HG03460 (cell line): ENCODE results near the gene DLGAP4.

Experiments used
- ATAC-seq: cut with Tn5 transposase; IDR thresholded peaks from one replicate; pipeline ENCODE4 v1.9.1; 2021; ENCODE audit not compliant: unreplicated experiment

The DLGAP4 gene

GRCh38 chr20:36274181-36274841 lies 31.8 kb upstream of the DLGAP4 start:
- ATAC-seq: no peak

- no peak for ATAC-seq
Observed at GRCh38 chr20:36275011-36275410, 31.1 kb upstream of the DLGAP4 start.

- ATAC-seq: no peak
Observed at GRCh38 chr20:36275441-36276189, 30.5 kb upstream of the DLGAP4 start.

DNA sequence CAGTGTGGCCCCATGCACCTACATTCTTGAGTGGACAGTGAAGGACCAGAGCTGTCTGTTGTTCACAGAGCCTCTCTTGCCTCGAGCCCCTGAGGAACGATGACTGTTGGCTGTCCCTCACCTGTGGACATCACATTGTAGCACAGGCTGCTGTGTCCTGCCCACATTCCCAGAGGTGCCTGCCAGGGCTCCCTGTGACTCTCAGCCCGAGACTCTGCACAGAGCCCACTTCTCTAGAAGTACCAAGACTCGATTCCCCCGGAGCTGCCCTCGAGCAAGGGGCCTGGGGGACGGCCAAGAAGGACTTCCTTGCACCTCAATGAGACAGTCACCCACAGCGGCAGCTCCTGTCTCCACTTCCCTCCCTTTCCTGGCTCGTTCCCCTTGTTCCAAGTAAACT lies 28.6 kb upstream of the DLGAP4 start:
- ATAC-seq: no peak

GRCh38 chr20:36279362-36279761 lies 26.8 kb upstream of the DLGAP4 start:
- no peak for ATAC-seq

GRCh38 chr20:36279776-36280175 lies 26.4 kb upstream of the DLGAP4 start:
- no peak for ATAC-seq

DNA sequence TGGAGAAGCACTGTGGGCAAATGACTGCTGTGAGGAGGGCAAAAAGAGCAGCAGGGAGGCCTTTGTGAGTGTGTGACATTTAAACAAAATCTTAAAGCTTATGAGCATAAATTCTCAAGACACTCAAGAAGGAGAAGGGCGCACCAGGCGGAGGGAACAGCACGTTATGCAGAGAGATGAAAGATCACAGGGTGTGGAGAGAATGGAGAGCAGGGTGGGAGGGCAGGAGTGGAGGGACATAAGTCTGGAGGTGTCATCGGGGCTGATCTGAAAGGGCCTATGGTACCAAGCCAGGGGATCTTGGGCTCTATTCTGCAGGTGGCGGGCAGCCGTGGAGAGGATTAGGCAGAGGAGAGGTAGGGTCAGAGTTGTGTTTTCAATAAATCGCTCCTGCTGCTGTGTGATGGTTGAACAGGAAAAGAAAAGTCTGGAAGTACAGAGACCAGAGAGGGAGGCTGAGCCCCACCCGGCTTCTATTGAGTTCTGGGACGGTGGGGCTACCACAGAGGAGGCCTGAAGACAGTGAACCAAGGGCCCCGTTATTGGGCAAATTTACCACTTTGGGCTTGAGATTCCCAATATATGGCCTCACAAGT lies 24.3 kb upstream of the DLGAP4 start:
- ATAC-seq: no peak

- ATAC-seq: no peak
Observed at GRCh38 chr20:36284751-36285150, 21.4 kb upstream of the DLGAP4 start.

- ATAC-seq: no peak
Observed at GRCh38 chr20:36285746-36286447, 20.2 kb upstream of the DLGAP4 start.

GRCh38 chr20:36297656-36298055 lies 8.5 kb upstream of the DLGAP4 start:
- no peak for ATAC-seq

GRCh38 chr20:36298061-36298460 lies 8.1 kb upstream of the DLGAP4 start:
- no peak for ATAC-seq

DNA sequence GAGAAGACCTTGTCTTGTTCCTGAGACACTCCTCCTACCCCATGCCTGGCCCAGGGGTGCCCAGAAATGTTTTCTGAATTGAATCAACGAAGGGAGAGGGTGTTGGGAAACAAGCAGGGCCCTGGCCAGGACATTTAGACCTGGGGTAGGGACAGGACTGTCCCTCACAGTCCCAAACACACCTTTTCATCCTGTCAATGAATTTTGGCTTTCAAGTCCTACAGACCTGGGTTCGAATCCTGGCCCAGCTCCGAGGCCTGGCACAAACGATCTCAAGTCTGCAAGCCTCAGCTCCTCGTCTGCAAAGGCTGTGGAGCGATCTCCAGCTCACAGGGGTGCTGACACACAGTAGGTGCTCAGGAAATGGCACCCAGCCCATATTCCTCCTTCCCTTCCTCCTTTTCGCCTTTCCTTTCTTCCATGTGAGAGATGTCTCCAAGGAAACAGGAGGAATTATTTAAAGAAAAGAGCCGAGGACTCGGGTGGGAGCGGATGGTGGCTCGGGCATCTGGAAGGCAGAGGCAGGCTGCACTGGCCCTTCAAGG lies 7.3 kb upstream of the DLGAP4 start:
- ATAC-seq: no peak

- no peak for ATAC-seq
Observed at GRCh38 chr20:36299459-36299858, 6.7 kb upstream of the DLGAP4 start.

DNA sequence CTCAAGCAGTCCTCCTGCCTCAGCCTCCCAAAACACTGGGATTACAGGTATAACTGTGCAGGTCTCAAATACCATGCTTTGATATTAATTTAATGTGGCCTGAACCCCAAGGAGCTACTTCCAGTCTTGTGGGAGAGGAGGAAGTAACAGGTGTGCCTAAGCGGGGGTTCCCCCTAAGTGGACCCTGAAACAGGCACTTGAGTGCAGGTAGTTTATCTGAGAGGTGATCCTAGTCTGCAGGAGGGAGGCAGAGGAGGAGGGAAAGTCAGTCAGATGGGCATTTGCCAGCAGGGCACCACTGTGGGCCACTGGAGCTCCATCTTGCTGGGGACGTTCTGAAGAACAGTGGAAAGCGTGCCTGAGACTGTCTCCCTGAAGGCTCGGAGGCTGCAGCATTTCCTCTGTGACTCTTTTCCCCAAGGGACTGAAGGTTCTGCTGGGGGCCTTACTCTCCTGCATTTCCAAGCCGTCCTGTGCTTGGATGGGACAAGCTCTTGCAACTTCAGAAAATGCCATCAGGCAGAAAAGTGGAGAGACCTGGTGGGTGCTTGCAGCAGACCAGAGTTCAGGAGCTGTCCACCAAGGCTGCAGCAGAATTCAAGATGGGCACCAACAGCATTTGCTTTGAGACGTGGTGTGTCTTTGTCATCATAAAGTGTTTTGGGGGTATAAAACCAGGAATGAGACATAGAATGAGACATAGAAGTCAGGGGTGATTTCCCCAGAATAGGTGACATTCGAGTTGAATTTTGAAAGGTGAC lies 4.6 kb upstream of the DLGAP4 start:
- no peak for ATAC-seq

GRCh38 chr20:36303020-36303595 lies 3.0 kb upstream of the DLGAP4 start:
- ATAC-seq: no peak

GRCh38 chr20:36303831-36304230 lies 2.3 kb upstream of the DLGAP4 start:
- ATAC-seq: no peak

DNA sequence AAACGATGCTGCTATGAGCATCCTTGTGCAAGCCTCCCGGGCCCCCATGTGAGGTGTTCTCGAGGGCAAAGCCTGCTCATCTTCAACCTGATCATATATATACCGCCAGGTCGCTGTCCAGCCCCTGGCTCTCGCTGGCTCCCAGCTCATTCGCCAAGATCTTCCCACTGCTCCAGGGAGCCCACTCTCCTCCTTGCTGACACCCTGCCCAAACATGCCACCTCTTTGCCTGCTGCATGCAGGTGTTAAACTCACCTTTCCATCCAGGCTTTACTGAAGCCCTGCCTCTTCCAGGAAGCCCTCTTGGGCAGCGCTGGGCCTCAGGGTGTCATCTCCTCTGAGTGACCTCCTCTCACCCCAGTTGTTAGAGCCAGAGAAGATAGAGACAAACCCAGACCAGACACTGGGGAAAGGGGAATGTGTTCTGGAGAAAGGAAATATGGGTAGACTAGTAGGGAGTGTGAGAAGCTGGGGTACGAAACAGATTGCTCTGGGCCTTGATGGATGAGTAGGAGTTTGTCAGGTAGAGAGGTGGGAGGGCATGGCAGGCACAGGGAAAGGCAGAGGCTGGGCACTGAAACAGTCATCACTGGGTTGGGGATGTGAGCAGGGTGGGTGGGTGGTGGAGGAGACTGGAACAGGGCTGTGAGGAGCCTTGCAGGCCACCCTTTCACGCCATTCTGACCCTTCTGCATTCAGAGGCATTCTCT lies 1.2 kb upstream of the DLGAP4 start:
- no peak for ATAC-seq

DNA sequence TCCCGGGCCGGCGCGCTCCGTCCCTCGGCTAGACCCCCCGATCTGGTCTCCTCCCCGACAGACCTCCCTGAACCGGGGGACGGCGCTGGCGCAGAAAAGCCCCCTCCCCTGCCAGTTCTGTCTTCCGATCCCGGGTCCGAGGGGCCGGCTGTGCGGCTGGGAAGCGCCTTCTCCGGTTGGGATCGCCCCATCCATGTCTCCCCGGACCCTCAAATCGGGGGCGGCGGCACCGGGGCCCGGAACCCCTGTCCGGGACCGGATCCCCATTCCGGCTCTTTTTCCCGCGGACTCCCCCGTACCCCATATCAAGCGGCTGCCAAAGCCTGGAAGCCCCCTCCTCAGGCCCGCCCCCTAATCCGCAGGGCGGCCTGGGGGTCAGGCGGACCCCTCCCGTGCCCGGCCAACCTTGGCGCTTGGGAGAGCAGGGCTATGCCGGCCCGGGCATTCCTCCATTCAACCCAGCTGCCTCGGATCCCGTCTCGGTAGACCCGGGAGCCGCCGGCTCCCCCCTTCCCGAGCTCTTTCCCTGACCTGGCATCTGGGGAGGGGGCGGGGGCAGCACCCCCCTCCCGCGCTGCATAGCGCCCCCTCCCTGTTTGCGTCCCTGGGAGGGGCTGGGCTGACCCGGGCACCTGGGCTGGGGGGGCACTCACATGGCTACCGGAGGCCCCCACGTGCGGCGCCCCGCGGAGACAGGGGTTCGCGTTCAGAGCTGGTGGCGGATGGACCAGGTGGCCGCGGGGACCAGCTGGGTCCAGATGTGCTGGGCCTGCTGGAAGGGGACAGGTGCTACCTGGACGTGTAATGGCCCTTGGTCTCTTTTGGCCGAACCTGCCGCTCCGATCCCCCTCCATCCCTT lies 643 bp downstream of the DLGAP4 start:
- ATAC-seq: no peak
